MCF 10A (cell line): ENCODE data around the gene MTX1. TPM values are rescaled to one million over a fixed set of nuclear protein-coding genes. Genes with fewer than 3 reads are reported as not detected.
A peak's percentile ranks its signal among the peaks of the same experiment; 100 is the strongest.

Experiments used
- BruUV-seq: library from RNA; stranded (reverse); fragments of 400-500 nt; replicated peaks from 2 replicates; lab custom pipeline; 2021; lab: Mats Ljungman, UMichigan
- CTCF ChIA-PET: fragments of 300-600 bp; sonication (Branson Sonifier 250); formaldehyde crosslinking; extraction: SDS; loops from one replicate; lab custom pipeline; 2021; ENCODE audit warnings: antibody characterized with exemption, inconsistent platforms; lab: Yijun Ruan, JAX
- POLR2A ChIA-PET: fragments of 300-600, 350-650 bp; sonication (Branson Sonifier 250); formaldehyde crosslinking; extraction: SDS; loops from one replicate; lab custom pipeline; 2020; ENCODE audit warnings: antibody characterized with exemption, inconsistent platforms; lab: Yijun Ruan, JAX
- DNase-seq: peaks from one replicate; pipeline ENCODE4 v3.0.0-alpha.2; 2018; ENCODE audit not compliant: unreplicated experiment
- H3K27ac Mint-ChIP-seq: one replicate; pipeline ENCODE4 v1.8.0; 2022; ENCODE audit warnings: mild to moderate bottlenecking, low read depth, mixed read lengths; ENCODE audit not compliant: unreplicated experiment
- H3K27me3 Mint-ChIP-seq: one replicate; pipeline ENCODE4 v1.8.0; 2022; ENCODE audit warnings: mixed read lengths; ENCODE audit not compliant: insufficient read depth, unreplicated experiment
- H3K36me3 Mint-ChIP-seq: one replicate; pipeline ENCODE4 v1.8.0; 2022; ENCODE audit warnings: mild to moderate bottlenecking, moderate library complexity, mixed read lengths; ENCODE audit not compliant: insufficient read depth, unreplicated experiment
- H3K4me1 Mint-ChIP-seq: one replicate; pipeline ENCODE4 v1.8.0; 2022; ENCODE audit warnings: mixed read lengths; ENCODE audit not compliant: insufficient read depth, unreplicated experiment
- H3K4me3 Mint-ChIP-seq: one replicate; pipeline ENCODE4 v1.8.0; 2022; ENCODE audit warnings: mild to moderate bottlenecking, moderate library complexity, mixed read lengths; ENCODE audit not compliant: unreplicated experiment
- H3K9me3 Mint-ChIP-seq: one replicate; pipeline ENCODE4 v1.8.0; 2022; ENCODE audit warnings: mixed read lengths; ENCODE audit not compliant: unreplicated experiment
- intact Hi-C: fragments of 100-400 bp; cut with micrococcal nuclease; formaldehyde crosslinking; loops from 2 replicates; pipeline ENCODE4 v1.14.1; 2022
- total RNA-seq: library from RNA; stranded (reverse); gene quantifications from 2 replicates; pipeline ENCODE4 v1.2.3, GENCODE V29; 2022
- TF ChIP-seq, protein P1 (sequence below): fragments of 200-600 bp; IDR thresholded peaks from one replicate; pipeline ENCODE4 v1.8.0; 2022; ENCODE audit warnings: antibody characterized with exemption, mild to moderate bottlenecking; ENCODE audit not compliant: unreplicated experiment

The MTX1 gene
- total RNA-seq, 1 experiment from 2014 or later, result 67.4 TPM

DNA sequence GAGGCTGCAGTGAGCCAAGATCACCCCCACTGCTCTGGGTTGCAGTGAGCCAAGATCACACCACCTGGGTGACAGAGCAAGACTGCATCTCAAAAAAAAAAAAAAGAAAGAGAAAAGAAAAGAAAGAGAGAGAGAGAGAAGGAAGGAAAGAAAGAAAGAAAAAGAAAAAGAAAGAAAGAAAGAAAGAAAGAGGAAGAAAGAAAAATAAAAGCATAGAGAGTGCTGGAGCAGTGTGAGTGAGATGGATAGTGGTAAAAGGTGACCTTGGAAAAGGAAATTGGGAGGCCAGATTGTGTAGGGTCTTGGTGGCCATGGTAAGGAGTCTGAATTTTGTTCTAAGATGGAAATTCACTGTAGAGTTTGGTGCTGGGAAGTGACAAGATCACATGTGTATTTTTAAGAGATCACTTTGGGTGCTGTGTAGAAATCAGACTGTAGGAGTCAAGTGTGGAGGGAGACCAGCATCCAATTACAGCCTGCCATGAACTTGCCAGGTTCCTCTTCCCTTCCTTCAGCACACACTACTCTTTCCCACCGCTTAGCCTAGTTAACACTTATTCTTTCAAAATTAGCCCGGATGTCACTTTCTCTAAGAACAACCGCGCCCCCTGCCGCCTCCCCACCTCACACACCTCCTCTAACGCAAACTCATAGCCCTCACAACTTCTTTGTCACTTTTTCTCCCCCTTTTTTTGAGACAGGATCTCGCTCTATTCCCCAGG lies 17.9 kb downstream of the MTX1 start:
- Mint-ChIP-seq H3K9me3 (no peaks in the 10 kb centered on the region), H3K4me1 (peaks cover 34% of the 10 kb centered on the region), H3K36me3 (no peaks in the 10 kb centered on the region), H3K4me3 (peak overlapping the region; percentile 85), H3K27ac (peak overlapping the region; percentile 89), H3K27me3 (no peaks in the 10 kb centered on the region)
- CTCF ChIA-PET, result interaction anchor here (0.7 to 6.1 kb wide), 19 partner anchors 8 to 639 kb away, joined by 3 to 78 read pairs (median 6); partner anchors contain the start of genes ENTREP3, KRTCAP2, MTX1 and THBS3
- POLR2A ChIA-PET, result interaction anchor here (0.6 to 5.9 kb wide), 23 partner anchors 8 to 754 kb away, joined by 3 to 66 read pairs (median 5); partner anchors contain the start of genes ASH1L, CLK2, KRTCAP2 and MTX1
- intact Hi-C loops, result loop anchor here (1.0 to 5.0 kb wide), 3 partner anchors 19 to 50 kb away; partner anchors contain the start of gene THBS3
- peak; percentile 84 for DNase-seq
- BruUV-seq, result no TSS peak
- TF ChIP-seq, protein P1, sequence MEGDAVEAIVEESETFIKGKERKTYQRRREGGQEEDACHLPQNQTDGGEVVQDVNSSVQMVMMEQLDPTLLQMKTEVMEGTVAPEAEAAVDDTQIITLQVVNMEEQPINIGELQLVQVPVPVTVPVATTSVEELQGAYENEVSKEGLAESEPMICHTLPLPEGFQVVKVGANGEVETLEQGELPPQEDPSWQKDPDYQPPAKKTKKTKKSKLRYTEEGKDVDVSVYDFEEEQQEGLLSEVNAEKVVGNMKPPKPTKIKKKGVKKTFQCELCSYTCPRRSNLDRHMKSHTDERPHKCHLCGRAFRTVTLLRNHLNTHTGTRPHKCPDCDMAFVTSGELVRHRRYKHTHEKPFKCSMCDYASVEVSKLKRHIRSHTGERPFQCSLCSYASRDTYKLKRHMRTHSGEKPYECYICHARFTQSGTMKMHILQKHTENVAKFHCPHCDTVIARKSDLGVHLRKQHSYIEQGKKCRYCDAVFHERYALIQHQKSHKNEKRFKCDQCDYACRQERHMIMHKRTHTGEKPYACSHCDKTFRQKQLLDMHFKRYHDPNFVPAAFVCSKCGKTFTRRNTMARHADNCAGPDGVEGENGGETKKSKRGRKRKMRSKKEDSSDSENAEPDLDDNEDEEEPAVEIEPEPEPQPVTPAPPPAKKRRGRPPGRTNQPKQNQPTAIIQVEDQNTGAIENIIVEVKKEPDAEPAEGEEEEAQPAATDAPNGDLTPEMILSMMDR, result peak; percentile 63

DNA sequence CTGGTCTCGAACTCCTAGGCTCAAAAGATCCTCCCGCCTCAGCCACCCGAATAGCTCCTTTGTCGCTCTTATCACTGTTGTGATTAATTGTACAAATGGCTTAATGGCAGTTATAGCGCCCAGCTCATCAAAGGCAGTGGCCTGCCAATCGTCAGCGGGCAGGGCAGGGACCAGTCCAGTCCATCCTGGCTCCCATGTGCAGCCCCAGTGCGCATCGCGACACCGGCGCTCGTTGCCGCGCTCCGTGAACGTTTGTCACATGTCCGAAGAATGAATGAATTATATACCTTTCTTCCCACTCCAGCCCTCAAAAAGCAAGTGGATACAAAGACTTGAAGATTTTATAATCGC lies 18.4 kb downstream of the MTX1 start:
- Mint-ChIP-seq H3K27ac (peak overlapping the region; percentile 89), H3K9me3 (no peaks in the 10 kb centered on the region), H3K4me1 (peaks cover 34% of the 10 kb centered on the region), H3K27me3 (no peaks in the 10 kb centered on the region), H3K36me3 (no peaks in the 10 kb centered on the region), H3K4me3 (peak overlapping the region; percentile 85)
- TF ChIP-seq, protein P1, result no peak
- DNase-seq, result peak; percentile 63
- intact Hi-C loops, result loop anchor here (1.0 to 5.0 kb wide), 4 partner anchors 20 to 54 kb away; partner anchors contain the start of genes KRTCAP2, THBS3 and TRIM46
- ChIA-PET POLR2A (interaction anchor here (0.6 to 5.9 kb wide), 22 partner anchors 9 to 753 kb away, joined by 3 to 66 read pairs (median 5); partner anchors contain the start of genes ASH1L, CLK2, KRTCAP2 and MTX1), CTCF (interaction anchor here (0.7 to 6.1 kb wide), 20 partner anchors 9 to 639 kb away, joined by 3 to 78 read pairs (median 6); partner anchors contain the start of genes ENTREP3, KRTCAP2, MTX1 and THBS3)
- BruUV-seq, result TSS peak; percentile 90

DNA sequence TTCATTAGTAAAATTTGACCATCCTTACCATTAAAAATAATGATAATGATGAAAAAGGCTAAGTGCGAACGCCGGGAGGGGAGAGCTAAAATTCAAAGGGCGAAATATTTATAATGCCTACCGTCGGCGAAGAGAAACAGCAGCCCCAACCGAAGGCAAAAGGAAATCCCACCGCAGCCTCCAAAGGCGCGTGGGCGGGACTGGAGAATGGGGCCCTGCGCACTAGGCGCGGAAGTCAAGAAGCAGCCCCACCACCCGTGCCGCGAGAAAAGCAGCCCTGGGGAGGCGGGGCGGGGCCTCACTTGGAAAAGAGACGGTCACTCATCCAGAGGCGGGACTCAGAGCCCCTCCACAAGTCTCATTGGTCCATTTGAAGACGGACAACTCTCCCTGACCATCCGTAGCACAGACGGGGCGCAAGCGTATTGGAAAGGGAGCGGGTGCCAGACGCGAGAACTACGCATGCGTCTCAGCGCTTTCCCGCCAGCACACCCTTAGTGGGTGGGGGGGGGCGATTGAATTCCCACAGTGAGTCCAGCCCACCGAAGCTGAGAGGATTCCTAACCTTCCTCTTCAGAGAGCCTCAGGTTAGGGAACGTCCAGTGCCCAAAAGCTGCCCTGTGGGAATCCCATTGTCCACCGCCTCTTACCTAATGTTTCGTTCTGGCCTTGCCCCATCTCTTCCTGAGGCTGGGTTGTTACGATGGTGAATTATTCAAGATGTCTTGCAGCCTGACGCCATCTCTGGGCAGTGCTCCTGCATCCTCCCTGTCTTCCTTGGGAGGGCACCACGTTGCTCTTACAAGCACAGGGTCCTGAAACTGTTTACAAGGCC lies 19.0 kb downstream of the MTX1 start:
- BruUV-seq, result TSS peak; percentile 74
- peak; percentile 100 for DNase-seq
- peak overlapping the region; percentile 89 for H3K27ac Mint-ChIP-seq
- ChIA-PET CTCF (interaction anchor here (0.7 to 6.1 kb wide), 21 partner anchors 9 to 640 kb away, joined by 3 to 78 read pairs (median 6); partner anchors contain the start of genes ENTREP3, KRTCAP2, MTX1 and THBS3), POLR2A (interaction anchor here (0.6 to 5.9 kb wide), 22 partner anchors 9 to 753 kb away, joined by 3 to 66 read pairs (median 5); partner anchors contain the start of genes ASH1L, CLK2, KRTCAP2 and MTX1)
- H3K27me3 Mint-ChIP-seq, result no peaks in the 10 kb centered on the region
- peaks cover 34% of the 10 kb centered on the region for H3K4me1 Mint-ChIP-seq
- intact Hi-C loops, result loop anchor here (1.0 to 5.0 kb wide), 2 partner anchors 35 to 54 kb away; partner anchors contain the start of genes KRTCAP2 and TRIM46
- no peaks in the 10 kb centered on the region for H3K9me3 Mint-ChIP-seq
- no peaks in the 10 kb centered on the region for H3K36me3 Mint-ChIP-seq
- TF ChIP-seq, protein P1, result no peak
- H3K4me3 Mint-ChIP-seq, result peak overlapping the region; percentile 85
